Stimulated activated CD8-positive, alpha-beta memory T cell treated with anti-CD3 and anti-CD28 coated beads, Interleukin-4, amount 100 ng/mL, for 48 hours (primary cell): ENCODE data around the gene RAB44.
A peak's percentile ranks its signal among the peaks of the same experiment; 100 is the strongest.
"Not testable (repeated sequence)": the region's sequence is repeated elsewhere in the genome, so short reads cannot be mapped to it uniquely, and the experiment has no call there.

Experiments used
- DNase-seq: peaks from one replicate; pipeline ENCODE4 v3.0.0-alpha.2; 2020

The RAB44 gene

DNA sequence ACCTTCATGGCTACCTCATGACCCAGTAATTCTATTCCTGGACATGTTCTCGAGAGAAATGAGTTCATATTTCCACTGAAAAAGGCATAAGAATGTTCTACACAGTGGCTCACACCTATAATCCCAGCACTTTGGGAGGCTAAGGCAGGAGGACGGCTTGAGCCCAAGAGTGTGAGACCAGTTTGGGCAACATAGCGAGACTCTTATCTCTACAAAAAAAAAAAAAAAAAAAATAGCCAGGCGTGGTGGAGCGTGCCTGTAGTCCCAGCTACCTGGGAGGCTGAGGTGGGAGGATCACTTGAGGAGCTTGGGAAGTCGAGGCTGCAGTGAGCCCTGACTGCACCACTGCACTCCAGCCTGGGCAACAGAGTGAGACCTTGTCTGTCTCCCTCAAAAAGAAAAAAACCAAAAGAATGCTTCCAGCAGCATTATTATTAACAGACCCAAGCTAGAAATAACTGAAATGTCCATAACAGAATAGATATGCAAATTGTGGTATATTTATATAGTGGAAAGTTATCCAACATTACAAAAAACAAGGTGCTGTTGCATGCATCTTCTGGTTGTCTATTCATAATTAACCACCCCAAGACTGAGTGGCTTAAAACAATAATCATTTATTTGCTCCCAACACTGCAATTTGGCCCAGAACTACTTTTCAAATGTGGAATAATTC lies 9.4 kb upstream of the RAB44 start:
- DNase-seq: no peak

DNA sequence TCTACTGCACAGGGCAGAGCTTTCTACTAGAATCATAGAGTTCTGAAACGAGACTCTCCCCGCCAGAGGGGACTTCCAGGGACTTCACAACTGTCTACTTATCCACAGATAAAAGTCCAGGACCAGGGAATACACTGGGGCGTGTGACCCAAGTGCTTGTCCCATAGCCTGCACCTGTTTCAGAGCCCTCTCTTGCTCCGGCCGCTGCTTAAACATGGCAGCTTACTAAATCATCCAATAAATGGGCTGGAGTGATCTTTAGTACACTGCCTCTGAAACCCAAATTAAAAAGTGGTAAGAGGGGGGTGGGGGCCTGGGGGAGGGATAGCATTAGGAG lies 8.9 kb upstream of the RAB44 start:
- no peak for DNase-seq

DNA sequence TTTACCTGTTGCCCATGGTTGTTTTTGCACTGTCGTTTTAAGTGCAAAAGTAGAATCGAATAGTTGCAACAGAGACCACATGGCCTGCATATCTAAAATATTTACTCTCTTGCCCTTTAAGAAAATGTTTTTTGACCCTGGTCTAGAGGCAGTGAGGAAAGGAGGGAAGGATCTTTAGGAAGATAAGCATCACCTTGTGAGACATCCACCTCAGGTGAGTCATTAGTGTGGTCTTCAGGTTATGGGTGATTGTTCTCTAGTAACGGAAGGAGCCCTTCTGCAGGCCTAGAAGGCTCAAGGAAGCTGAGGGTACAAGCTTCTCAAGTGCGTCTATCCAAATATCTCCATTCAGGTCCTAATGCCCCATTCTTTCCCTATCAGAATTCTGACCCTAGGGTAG lies 6.6 kb upstream of the RAB44 start:
- DNase-seq: no peak

DNA sequence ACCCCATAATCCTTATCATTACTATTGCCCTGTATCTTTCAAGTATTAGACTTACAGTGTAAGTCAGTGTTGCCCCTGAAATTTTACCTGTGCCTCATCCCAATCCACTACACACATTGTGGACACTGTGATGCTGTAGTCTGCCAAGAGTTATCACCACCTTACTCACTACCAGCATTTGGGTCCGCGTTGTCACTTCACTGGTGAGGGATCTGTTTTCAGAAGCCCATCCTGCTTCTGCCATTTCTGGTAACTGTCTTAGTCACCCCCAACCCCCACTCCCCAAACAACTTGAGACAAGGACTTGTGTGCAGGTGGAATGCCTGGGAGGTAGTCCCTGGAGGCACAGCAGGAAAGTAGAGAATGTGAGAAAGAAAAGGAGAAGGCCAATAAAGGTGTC lies 6.0 kb upstream of the RAB44 start:
- DNase-seq: no peak

DNA sequence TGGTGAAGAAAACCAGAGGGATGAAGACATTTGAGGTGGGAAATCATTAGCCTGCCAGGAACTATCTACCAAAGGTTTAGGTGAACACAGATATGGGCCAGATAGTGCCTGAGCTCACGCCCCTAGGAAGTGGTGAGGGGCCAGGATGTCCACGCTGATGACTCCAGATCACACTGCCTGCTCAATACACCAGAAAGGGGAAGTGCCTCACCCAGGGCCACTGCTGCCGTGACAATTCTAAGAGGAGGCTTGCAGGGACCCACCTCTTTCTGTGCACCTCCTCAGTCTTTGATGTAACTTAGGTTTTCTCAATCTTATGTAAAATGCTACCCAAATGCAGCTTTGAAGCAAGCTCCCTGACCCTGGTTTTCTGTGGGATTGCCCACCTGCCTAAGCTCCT lies 5.4 kb upstream of the RAB44 start:
- DNase-seq: no peak

DNA sequence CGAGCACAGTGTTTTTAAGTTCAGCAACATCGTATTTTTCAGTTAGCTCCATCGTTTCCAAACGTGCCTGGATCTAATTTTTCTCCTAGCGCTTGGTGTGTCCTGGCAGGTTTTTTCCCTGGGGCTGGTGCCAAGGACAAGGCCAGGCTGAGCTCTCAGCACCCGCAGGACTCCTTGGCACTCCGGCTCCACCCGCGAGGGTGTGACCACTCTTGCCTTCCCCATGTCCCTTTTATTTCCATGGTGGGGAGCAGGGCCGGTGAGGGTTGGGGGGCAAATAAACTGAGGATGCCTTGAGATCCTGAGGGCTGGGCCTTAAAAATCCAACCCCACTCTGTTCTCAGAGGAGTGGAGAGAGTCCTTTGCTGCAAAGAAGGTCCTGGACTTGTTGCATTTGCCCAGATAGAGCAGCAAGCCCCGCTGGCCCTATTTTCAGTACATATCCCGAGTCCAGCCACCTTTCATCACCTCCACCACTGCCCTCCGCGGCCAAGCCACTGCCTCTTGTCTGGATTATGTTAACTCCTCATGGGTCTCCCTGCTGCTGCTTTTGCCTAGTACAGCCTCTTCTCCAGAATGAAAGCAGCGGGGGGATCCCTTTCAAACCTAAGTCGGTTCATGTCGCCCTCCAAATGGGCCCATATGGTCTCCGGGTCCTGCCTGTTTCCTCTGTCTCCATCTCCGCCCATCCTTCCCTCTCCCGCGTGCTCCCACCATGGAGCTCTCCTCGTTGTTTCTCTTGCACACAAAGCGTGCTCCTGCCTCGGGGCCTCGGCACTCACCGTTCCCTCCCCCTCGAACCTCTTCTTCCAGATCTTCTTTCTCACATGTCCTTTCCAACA lies 4.5 kb upstream of the RAB44 start:
- peak; percentile 12 for DNase-seq

DNA sequence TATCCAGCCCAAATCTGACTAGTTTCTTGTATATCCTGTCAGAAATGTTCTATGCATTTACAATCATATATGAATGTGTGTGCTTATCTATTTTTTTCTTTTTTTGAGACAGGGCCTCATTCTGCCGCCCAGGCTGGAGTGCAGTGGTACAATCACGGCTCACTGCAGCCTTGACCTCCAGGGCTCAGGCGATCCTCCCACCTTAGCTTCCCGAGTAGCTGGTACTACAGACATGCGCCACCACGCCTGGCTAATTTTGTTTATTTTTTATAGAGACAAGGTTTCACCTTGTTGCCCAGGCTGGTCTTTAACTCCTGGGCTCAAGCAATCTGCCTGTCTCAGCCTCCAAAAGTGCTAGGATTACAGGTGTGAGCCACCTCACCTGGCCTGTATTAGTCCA lies 3.0 kb upstream of the RAB44 start:
- no peak for DNase-seq

DNA sequence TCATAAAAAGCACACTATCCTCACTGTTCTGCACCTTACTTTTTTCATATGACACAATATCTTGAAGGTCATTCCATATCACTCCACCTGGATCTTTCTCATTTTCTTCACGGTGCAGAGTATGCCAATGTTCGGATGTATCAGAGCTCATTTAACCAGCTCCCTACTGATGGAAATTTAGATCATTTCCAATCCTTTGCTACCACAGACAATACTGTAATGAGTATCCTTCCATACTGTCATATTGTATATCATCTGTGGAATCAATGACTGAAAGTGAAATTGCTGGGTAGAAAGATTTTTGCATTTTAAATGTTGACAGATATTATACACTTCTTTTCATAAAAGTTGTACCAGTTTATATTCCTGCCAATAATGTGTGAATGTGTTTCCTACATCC lies 2.2 kb upstream of the RAB44 start:
- no peak for DNase-seq

DNA sequence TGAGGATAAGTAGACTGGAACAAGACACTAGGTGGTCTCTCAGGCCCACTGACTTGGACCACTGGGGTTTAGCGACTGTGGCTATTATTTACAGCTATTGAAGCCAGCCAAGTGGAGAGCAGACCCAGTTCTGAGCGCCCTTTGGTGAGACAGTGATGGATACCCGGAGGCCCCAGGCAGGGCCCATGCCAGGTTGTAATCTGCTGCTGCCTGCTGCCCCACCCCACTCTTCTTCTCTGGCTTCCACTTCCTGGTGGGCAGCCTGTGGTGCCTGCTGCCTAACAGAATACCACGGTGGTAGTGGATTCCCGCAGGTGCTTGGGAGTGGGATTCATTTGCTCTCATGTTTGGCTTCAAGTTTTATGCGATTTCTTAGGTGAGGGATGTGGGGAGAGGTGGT lies 570 bp downstream of the RAB44 start:
- no peak for DNase-seq

DNA sequence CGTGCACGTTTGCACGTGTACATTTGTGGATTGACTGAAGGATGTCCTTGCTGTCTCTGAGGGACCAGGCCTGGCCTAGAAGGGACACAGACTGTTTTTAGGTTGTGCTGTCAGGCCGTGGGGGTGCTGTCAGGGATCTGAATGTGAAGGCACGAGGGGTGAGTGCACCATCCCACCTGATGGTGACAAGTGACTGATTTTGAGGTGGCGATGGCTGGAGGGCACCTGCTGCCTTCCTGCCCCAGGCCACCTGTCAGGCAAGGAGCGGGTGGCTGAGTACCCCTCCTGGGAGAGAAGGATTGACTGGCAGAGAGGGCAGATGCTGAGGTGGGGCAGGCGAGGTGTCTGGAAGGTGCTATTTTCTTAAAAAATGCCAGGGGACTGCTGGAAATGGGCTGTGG lies 1.2 kb downstream of the RAB44 start:
- no peak for DNase-seq

DNA sequence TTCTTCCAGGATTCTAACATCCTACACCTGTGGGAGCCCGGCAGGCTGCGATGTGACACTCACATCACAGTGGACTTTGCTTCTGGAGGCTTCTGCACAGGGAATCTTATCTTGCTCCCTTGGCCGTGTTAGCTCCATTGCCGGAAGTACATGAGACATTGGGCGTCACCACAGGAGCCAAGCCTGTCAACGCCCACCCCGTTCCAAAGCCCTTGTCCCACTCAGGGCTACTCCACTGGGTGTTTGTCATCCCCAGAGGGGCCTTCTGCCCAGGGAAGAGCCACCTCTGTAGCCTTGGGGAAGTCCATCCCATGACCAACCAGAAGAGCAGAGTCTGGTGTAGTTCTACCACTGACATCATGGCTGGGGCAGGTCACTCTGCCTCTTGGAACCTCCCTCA lies 1.7 kb downstream of the RAB44 start:
- no peak for DNase-seq

DNA sequence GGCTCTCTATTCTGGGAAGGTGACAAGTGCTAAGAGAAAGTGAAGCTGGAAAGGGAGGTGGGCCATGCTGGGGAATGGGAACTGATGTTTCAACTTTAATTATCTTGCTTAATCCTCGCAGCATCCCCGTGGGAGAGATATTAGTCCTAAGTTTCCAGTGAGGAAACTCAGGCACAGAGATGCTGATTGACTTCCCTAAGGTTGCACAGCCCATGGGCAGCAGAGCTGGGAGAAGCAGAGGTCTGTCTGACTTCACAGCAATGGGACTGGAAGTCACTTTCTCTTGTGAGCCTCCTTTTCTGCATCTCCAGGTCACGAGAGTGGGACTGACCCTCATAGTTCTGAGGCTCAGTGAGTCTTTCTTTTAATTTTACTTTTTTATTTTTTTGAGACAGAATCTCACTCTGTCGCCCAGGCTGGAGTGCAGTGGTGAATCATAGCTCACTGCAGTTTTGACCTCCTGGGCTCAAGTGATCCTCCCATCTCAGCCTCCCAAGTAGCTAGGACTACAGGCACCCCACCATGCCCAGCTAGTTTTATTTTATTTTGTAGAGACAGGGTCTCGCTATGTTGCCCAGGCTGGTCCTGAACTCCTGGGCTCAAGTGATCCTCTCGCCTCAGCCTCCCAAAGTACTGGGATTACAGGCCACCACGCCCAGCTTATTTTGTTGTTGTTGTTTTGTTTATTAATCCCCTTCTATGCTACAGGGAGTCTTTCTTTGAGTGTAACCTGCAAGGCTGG lies 2.6 kb downstream of the RAB44 start:
- no peak for DNase-seq

DNA sequence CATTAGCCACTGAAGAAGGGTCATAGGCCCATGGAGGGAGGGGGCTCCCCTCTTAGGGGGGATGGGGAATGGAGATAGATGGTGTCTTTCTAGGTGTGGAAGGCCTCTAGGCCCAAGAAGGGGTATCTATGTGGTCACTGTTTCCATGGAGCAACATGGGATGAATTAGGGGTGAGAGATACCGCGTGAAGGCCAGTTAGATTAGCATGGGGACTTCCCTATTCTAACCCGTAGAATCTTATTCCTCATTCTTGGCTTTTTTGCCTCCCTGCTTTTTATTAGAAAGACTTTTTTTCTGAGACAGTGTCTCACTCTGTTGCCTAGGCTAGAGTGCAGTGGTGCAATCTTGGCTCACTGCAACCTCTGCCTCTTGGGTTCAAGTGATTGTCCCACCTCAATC lies 3.2 kb downstream of the RAB44 start:
- no peak for DNase-seq

DNA sequence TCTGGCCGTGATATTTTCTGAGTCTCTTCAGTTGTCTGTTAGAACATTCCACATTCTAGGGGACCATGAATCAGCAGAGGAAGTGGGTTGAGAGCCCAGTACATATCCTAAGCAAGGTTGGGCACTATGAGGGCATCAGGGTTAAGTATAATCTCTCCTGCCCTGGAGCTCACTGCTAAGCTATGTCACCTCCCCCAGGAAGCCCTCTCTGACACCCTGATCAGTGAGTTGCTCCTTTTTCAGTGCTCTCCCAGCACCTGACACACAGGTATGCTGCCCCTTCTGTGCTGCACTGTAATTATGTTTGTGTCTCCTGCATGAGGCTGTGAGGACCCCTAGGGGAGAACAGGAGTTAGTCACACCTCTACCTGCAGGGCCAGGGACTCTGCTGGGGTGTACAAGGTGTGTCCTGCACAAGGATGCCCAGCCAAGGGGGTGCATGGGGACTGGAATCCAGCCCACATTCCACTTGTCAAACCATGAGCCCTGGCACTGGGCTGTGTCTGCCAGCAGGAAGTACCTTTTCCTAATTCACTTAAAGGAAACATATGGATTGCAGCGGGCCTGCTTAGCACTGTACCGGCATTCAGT lies 3.9 kb downstream of the RAB44 start:
- no peak for DNase-seq

DNA sequence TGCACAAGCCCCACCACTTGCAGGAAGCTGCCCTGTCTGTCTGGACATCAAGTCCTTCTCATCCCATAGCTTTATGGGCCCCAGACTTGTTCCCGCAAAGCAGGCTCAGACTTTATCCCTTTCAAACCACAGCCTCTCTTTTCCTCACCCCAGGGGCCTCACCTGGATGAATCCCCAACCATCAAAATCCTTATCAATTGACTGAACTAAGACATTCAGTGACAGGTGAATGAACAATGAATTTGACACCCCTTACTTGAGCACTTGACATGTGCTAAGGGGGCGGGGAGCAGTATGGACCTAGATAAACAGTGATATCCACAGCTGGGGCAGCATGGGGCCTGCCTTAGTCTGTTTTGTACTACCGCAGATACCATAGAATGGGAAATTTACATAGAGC lies 5.0 kb downstream of the RAB44 start:
- no peak for DNase-seq

DNA sequence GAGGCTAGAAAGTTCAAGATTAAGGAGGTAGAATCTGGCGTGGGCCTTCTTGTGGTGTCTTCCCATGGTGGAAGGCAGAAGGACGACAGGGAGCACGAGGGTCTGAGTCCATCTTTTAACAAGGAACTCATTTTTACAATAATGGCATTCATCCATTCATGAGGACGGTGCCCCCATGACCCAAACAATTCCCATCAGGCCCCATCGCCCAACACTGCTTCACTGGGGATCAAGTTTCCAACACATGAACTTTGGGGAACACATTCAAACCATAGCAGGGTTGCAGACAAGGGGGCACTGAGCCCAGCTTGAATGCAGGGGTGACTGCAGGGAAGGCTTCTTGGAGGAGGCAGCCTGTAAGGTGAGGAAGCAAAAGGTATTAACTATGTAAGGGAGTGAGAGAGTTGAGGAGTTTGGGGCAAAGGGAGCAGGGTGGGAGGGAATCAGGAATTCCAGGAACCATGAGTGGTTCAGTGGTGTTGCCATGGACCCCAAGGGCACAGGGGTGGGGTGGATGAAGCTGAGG lies 5.5 kb downstream of the RAB44 start:
- DNase-seq: no peak

DNA sequence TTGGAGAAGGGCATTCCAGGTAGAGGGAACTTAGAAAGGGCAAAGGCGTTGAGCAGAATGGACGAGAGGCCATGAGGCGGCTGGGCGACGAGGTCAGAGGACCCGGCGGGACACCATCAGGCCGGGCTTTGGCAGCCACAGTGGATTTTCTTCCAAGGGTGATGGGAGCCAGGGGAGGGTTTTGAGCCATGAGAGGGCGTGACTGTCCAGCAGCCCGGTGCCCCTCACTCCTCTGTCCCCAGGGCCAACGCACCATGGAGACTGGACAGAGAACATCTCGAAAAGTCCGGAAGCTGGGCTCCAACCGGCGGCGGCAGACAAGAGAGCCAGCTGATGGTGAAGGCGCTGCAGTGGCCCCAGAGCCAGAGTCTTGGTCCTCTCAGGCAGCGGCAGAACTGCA lies 6.4 kb downstream of the RAB44 start:
- no peak for DNase-seq

DNA sequence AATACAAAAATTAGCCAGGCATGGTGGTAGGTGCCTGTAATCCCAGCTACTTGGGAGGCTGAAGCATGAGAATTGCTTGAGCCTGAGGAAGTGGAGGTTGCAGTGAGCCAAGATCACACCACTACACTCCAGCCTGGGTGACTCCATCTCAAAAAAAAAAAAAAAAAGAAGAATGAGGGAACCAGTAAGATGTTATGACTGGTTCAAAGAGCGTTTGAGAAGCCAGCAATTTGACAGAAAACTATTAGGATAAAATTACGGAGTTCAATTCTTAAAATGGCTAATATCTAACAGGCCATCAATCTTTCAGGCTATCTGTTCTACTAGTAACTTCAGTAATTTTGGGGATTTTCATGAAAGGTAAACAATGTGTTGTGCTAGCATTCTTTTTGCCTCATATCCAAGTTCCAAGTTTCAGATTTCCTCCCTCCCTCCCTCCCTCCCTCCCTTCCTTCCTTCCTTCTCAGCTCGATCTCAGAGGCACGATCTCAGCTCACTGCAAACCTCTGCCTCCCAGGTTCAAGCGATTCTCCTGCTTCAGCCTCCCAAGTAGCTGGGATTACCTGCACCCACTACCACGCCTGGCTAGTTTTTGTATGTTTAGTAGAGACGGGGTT lies 7.4 kb downstream of the RAB44 start:
- not testable (repeated sequence) for DNase-seq

DNA sequence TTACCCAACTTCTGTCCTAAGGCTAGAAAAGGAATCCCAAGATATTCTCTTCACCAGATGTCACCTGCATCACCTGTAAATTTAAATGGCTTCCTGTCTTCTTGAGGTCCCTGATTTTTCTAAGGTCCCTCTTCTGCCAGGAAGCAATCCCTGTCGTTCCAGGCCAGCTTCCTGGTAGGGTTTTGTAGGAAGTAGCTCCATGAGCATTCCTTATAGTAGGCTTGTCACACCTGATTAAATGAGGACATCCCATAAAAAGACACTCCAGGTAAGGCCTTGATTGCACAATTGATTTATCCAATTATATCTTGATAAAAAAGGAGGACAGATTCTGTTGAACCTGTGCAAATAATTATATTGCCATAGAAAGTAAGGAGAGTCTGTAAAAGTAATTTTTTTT lies 8.7 kb downstream of the RAB44 start:
- no peak for DNase-seq

DNA sequence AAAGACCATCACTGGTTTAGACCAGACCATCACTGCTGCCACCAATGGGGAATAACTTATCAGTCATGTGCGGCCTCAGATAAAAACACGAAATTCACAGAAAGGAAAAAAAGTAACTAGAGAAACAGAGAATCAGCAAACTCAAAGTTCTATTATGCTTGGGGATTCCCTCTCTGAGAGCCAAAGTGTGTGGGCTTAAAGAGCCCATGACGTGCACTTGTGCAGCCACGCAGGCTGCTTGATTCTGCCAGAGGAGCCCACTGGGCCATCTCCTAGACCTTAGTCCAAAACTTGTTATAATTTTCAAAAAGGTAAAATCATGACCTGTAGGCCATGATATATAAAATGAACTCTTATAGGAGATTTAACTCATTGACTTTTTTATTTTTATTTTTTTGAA lies 15.2 kb downstream of the RAB44 start:
- no peak for DNase-seq

DNA sequence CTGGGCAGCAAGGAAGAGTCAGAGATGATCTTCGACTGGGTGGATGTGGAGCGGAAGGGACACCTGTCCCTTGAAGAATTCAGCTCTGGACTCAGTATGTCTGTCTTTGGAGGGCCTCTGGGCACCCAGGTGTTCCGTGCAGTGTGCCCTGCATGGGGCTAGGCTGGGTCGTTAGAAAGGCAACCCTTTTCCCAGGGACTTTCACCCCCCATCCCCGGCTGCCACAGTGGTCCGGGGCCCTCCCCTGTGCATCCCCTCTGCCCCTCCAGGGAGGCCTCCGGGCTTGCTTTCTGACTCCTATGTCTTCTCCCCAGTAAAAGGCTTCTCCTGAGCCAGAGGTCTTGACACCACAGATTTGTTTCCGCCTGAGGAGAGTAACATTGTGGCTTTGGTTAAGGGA lies 16.2 kb downstream of the RAB44 start:
- no peak for DNase-seq

DNA sequence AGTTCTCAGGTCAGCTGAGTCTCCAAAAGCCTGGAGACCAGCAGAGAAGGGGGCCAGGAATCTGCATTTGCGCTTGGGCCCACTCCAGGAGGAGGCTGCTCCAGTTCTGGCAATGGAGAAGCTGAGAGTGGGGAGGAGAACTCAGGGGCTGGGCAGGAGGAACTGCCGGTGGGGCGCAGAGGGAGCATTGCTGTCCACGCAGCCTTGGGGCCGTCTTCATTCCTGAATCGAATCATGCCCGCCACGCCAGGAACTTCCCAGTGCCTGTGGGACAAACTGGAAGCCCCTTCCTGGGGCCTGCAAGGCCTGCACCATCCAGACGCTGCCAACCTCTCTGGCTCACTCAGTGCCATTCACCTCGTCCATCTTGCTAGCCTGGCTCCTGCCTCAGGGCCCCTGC lies 16.9 kb downstream of the RAB44 start:
- DNase-seq: no peak

DNA sequence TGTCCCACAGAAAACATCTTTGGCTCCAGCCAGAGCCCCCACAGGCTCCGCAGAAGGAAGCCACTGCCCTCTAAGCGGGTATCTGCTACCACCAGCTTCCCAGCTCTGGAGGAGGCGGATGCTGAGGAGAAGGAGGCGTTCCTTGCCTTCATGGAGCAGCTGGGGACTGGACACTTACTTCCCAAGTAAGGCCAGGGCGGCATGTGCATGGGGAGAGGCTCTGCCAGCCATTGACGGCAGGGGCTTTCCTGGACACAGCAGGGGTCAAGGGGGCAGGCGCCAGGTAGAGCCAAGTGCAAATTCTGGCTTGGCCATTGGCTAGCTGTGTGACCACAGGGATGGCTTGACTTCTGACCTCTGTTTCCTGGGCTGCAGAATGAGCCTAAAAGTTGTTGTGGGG lies 17.8 kb downstream of the RAB44 start:
- no peak for DNase-seq
